Mucosa of descending colon (tissue), 3 donors: ENCODE results near the gene FANCE. TPM values are rescaled to one million over a fixed set of nuclear protein-coding genes. Genes with fewer than 3 reads are reported as not detected.
A peak's percentile ranks its signal among the peaks of the same experiment; 100 is the strongest.

Experiments used
- ATAC-seq: fragments of 200-7000 bp; cut with Tn5 transposase; one replicate; pipeline ENCODE4 v1.9.1; 2020; ENCODE audit warnings: mild to moderate bottlenecking, moderate library complexity
- DNase-seq, 3 donors: peaks; one replicate each; pipeline ENCODE4 v3.0.0-alpha.2; 2020
- H3K36me3 ChIP-seq: fragments of 200-600 bp; one replicate; pipeline ENCODE4 v1.8.0; 2021; ENCODE audit warnings: low read depth, mild to moderate bottlenecking
- H3K4me1 ChIP-seq: fragments of 200-600 bp; one replicate; pipeline ENCODE4 v1.8.0; 2021; ENCODE audit warnings: low read depth, mild to moderate bottlenecking
- H3K4me3 ChIP-seq: fragments of 200-600 bp; one replicate; pipeline ENCODE4 v1.8.0; 2021; ENCODE audit warnings: mild to moderate bottlenecking
- H3K9me3 ChIP-seq: fragments of 200-600 bp; one replicate; pipeline ENCODE4 v1.8.0; 2021; ENCODE audit warnings: mild to moderate bottlenecking
- intact Hi-C, 2 donors: fragments of 100-400 bp; cut with DNase I in 1 of 2; cut with micrococcal nuclease in 1 of 2; formaldehyde crosslinking; loops; one replicate each; pipeline versions ENCODE4 v1.11.0 to v1.11.1; 2022; cut with DNase I, micrococcal nuclease
- total RNA-seq, 3 donors: library from RNA; stranded (reverse); fragmentation: NEBNext Ultra II Directional in 2 of 3; extraction: Animal tissue kit (Norgen Biotek cat#: 25700) in 2 of 3; gene quantifications; one replicate each; pipeline versions ENCODE4 v1.2.1 to v1.2.4, GENCODE V29; 2021 to 2023
- TF ChIP-seq, protein P1 (sequence below): fragments of 200-600 bp; IDR thresholded peaks from one replicate; pipeline ENCODE4 v1.8.0; 2022; ENCODE audit warnings: antibody characterized with exemption, mild to moderate bottlenecking
- donor health status: DM: no; HTN: no; CAD: no; lungs with moderate emphysema.
- donor health status: DM: no; HTN: no; CAD: no.
- donor health status: DM: no; HTN: yes; CAD: no.

Gene FANCE
- total RNA-seq, 3 donors from 2014 or later, result 4.1 to 5.0 (median 4.4) TPM

DNA sequence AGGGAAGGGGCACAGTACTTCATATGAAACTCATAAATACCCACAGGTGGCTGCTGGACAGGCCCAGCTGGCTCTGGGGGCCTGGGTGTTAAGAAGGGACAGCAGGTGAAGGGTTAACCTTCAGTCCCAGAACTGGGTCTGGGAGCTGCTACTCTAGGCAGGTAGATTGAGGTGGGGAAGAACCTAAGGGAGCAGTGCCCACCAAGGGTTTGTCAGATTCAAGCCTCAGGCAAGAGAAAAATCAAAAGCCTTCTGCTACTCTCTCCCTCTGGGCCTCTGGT is 21.7 kb downstream of the FANCE start:
- no peak for DNase-seq
- Histone ChIP-seq H3K36me3 (peaks cover 3% of the 10 kb centered on the region), H3K9me3 (no peaks in the 10 kb centered on the region), H3K4me3 (no peak overlapping the region), H3K4me1 (peaks cover 16% of the 10 kb centered on the region)
- no peak for ATAC-seq
- intact Hi-C loops, result no loop called here
- TF ChIP-seq, protein P1, sequence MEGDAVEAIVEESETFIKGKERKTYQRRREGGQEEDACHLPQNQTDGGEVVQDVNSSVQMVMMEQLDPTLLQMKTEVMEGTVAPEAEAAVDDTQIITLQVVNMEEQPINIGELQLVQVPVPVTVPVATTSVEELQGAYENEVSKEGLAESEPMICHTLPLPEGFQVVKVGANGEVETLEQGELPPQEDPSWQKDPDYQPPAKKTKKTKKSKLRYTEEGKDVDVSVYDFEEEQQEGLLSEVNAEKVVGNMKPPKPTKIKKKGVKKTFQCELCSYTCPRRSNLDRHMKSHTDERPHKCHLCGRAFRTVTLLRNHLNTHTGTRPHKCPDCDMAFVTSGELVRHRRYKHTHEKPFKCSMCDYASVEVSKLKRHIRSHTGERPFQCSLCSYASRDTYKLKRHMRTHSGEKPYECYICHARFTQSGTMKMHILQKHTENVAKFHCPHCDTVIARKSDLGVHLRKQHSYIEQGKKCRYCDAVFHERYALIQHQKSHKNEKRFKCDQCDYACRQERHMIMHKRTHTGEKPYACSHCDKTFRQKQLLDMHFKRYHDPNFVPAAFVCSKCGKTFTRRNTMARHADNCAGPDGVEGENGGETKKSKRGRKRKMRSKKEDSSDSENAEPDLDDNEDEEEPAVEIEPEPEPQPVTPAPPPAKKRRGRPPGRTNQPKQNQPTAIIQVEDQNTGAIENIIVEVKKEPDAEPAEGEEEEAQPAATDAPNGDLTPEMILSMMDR, result no peak

DNA sequence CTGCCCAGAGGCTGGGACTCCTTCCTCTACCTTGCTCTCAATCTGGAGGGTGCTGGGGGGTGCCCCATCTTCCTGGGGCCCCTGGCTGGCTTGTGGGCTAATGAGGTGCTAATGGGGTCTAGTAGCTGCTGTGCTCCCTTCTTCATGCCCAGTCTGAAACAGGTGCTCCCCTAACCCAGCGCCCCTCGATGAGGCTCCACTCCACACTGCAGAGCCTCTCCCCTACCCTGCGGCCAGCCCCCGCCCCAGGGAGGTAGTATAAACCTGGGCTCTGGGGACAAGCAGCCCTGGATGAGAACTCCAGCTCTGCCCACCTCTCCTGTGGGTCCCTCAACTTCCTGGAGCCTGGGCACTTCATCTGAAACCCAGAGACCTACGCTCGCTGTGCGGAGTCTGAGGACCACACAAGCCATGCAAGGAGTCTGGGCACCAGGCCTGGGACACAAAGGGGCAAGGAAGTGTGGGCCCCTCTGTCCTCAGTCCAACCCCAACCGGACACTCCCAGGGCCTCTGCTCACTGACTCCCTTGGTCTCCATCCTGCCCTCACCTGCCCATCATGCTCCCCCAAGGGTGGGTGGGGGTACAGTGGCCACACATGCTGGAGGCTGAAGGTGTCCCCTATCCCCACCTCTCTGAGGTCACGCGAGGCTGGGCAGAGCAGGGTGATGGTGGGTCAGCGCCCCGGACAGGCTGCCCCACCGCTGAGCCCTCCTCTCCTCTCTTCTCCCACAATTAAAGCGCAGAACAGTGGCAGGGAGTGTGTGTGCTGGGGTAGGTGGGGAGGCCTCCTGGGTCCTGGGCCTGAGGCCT is 22.2 kb downstream of the FANCE start:
- Histone ChIP-seq H3K36me3 (peaks cover 3% of the 10 kb centered on the region), H3K4me1 (peaks cover 16% of the 10 kb centered on the region), H3K4me3 (no peak overlapping the region), H3K9me3 (no peaks in the 10 kb centered on the region)
- intact Hi-C loops, result no loop called here
- TF ChIP-seq, protein P1, result no peak
- DNase-seq (peak in 1 of 3 donors; percentile 28), ATAC-seq (peak; percentile 6)

DNA sequence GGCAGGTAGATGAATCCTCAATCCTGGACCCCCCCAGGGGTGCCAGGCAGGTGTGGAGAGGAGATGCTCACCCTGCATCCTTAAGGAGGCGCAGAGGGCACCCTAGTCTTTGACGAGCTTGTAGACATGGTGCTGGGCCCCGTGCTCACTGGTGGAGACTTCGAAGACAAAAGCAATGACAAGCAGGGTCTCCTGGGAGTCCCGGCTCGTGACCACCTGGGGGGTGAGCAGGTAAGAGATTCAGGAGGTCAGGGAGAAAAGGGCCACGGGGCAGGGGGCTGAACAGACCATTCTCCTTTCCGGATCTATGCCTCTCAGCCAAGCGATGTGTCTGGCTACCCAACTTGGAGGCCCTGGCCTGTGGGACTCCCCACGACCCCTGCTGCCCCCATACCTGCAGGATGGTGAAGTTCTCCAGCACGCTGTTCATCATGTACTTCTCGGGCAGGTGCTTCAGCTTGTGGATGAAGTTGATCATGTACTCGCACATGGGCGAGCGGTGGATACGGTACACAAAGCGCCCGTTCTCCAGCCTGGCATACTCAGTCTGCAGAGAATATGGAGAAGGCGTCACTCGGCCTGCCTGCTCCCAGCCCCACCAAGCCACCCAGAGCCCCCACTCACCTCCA is 22.9 kb downstream of the FANCE start:
- H3K4me1 ChIP-seq, result peaks cover 14% of the 10 kb centered on the region
- peaks cover 3% of the 10 kb centered on the region for H3K36me3 ChIP-seq
- no peak overlapping the region for H3K4me3 ChIP-seq
- no peak for ATAC-seq
- intact Hi-C loops, result no loop called here
- no peaks in the 10 kb centered on the region for H3K9me3 ChIP-seq
- TF ChIP-seq, protein P1, result no peak
- no peak for DNase-seq

DNA sequence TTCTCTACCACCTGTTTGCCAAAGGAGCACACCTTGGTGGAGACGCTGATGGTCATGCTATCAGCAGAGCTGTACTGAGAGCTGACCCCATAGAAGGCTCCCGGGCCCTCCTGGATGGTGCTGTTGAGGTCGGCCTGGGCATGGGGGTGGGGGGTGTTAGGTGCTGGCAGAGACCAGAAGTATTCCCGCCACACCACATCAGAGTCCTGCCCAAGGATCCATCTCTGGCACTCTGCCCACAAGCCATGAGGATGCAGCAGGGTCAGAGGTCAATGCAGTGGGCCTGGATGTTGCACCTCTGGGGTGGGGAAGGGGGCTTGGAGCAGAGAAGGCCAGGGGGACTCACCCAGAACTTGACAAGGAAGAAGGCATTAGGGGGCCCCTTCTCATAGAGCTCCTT is 23.4 kb downstream of the FANCE start:
- H3K4me3 ChIP-seq, result no peak overlapping the region
- no peaks in the 10 kb centered on the region for H3K9me3 ChIP-seq
- intact Hi-C loops, result no loop called here
- no peak for ATAC-seq
- TF ChIP-seq, protein P1, result no peak
- no peak for DNase-seq
- peaks cover 3% of the 10 kb centered on the region for H3K36me3 ChIP-seq
- H3K4me1 ChIP-seq, result peaks cover 10% of the 10 kb centered on the region

DNA sequence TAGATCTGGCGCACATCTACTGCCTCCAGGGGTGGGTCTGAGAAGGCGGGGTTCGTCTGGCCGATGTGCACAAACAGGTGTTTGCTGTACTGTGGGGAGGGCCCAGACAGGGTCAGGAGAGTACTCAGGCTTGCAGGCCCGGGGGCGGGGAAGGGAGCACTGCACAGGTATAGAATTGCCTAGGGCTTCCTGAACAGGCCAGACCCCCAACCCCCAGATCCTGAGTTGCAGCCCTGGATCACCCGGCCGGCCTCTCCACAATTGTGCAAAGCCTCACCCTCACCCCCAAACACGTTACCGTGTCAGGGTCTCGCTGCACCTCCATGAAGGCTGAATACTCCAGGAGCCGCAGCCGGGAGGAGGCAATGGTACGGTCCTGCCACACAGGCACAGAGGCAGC is 23.9 kb downstream of the FANCE start:
- ATAC-seq (peak; percentile 13), DNase-seq (no peak)
- Histone ChIP-seq H3K4me3 (no peak overlapping the region), H3K36me3 (peaks cover 3% of the 10 kb centered on the region), H3K4me1 (peaks cover 10% of the 10 kb centered on the region), H3K9me3 (no peaks in the 10 kb centered on the region)
- intact Hi-C loops, result no loop called here
- TF ChIP-seq, protein P1, result no peak
